ENCODE data around the gene EGFR. TPM values are rescaled to one million over a fixed set of nuclear protein-coding genes. Genes with fewer than 3 reads are reported as not detected.
"Not testable (repeated sequence)": the region's sequence is repeated elsewhere in the genome, so short reads cannot be mapped to it uniquely, and the experiment has no call there.

EGFR gene
- total RNA-seq, 1 donor from 2014 or later = 5.0 TPM

- no peaks in the 10 kb centered on the region for H3K9me3 Mint-ChIP-seq (ENCODE audit: unreplicated experiment)
- no peak overlapping the region for H3K27ac Mint-ChIP-seq (ENCODE audit: unreplicated experiment)
- no peaks in the 10 kb centered on the region for H3K27me3 Mint-ChIP-seq (ENCODE audit: unreplicated experiment)
- H3K36me3 Mint-ChIP-seq (ENCODE audit: low read depth, unreplicated experiment) = no peaks in the 10 kb centered on the region
- H3K4me3 Mint-ChIP-seq (ENCODE audit: unreplicated experiment) = no peak overlapping the region
- no peak for TF ChIP-seq CTCF (IDR thresholded peaks at IDR 0.05; ENCODE audit: unreplicated experiment)
- DNase-seq (ENCODE audit: low spot score) = no peak
- H3K4me1 Mint-ChIP-seq (ENCODE audit: unreplicated experiment) = peaks cover 2% of the 10 kb centered on the region
These were observed 146.5 kb downstream of the EGFR start for GRCh38 chr7:55165176-55165861.

DNA sequence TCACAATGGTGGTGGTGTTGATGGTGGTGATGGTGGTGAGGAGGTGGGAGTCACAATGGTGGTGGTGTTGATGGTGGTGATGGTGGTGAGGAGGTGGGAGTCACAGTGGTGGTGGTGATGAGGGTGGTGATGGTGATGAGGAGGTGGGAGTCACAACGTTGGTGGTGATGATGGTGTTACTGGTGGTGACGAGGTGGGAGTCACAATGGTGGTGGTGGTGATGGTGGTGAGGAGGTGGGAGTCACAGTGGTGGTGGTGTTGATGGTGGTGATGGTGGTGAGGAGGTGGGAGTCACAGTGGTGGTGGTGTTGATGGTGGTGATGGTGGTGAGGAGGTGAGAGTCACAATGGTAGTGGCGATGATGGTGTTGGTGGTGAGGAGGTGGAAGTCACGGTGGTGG is 148.5 kb downstream of the EGFR start:
- H3K9me3 Mint-ChIP-seq (ENCODE audit: unreplicated experiment); H3K4me3 Mint-ChIP-seq (ENCODE audit: unreplicated experiment); DNase-seq (ENCODE audit: low spot score); H3K27ac Mint-ChIP-seq (ENCODE audit: unreplicated experiment); H3K27me3 Mint-ChIP-seq (ENCODE audit: unreplicated experiment); H3K36me3 Mint-ChIP-seq (ENCODE audit: low read depth, unreplicated experiment); H3K4me1 Mint-ChIP-seq (ENCODE audit: unreplicated experiment): not testable (repeated sequence)

- no peaks in the 10 kb centered on the region for H3K27me3 Mint-ChIP-seq (ENCODE audit: unreplicated experiment)
- no peak overlapping the region for H3K27ac Mint-ChIP-seq (ENCODE audit: unreplicated experiment)
- H3K9me3 Mint-ChIP-seq (ENCODE audit: unreplicated experiment) = no peaks in the 10 kb centered on the region
- peaks cover 2% of the 10 kb centered on the region for H3K4me1 Mint-ChIP-seq (ENCODE audit: unreplicated experiment)
- no peak overlapping the region for H3K4me3 Mint-ChIP-seq (ENCODE audit: unreplicated experiment)
- DNase-seq (ENCODE audit: low spot score) = no peak
- H3K36me3 Mint-ChIP-seq (ENCODE audit: low read depth, unreplicated experiment) = peaks cover 15% of the 10 kb centered on the region
- TF ChIP-seq CTCF (IDR thresholded peaks at IDR 0.05; ENCODE audit: unreplicated experiment) = no peak
These were observed 151.7 kb downstream of the EGFR start for GRCh38 chr7:55170335-55171069.

- Mint-ChIP-seq H3K27ac (ENCODE audit: unreplicated experiment) (no peak overlapping the region), H3K4me1 (ENCODE audit: unreplicated experiment) (peaks cover 5% of the 10 kb centered on the region), H3K36me3 (ENCODE audit: low read depth, unreplicated experiment) (peaks cover 15% of the 10 kb centered on the region), H3K27me3 (ENCODE audit: unreplicated experiment) (no peaks in the 10 kb centered on the region), H3K9me3 (ENCODE audit: unreplicated experiment) (no peaks in the 10 kb centered on the region), H3K4me3 (ENCODE audit: unreplicated experiment) (no peak overlapping the region)
- no peak for TF ChIP-seq CTCF (IDR thresholded peaks at IDR 0.05; ENCODE audit: unreplicated experiment)
- DNase-seq (ENCODE audit: low spot score) = no peak
These were observed 152.3 kb downstream of the EGFR start for GRCh38 chr7:55171157-55171556.

- Mint-ChIP-seq H3K27me3 (ENCODE audit: unreplicated experiment) (no peaks in the 10 kb centered on the region), H3K9me3 (ENCODE audit: unreplicated experiment) (no peaks in the 10 kb centered on the region), H3K4me3 (ENCODE audit: unreplicated experiment) (no peak overlapping the region), H3K4me1 (ENCODE audit: unreplicated experiment) (peaks cover 6% of the 10 kb centered on the region), H3K36me3 (ENCODE audit: low read depth, unreplicated experiment) (peaks cover 15% of the 10 kb centered on the region), H3K27ac (ENCODE audit: unreplicated experiment) (no peak overlapping the region)
- no peak for TF ChIP-seq CTCF (IDR thresholded peaks at IDR 0.05; ENCODE audit: unreplicated experiment)
- no peak for DNase-seq (ENCODE audit: low spot score)
These were observed 153.3 kb downstream of the EGFR start for GRCh38 chr7:55172161-55172560.
